ENCODE measurements around the gene DUSP19. TPM values are rescaled to one million over a fixed set of nuclear protein-coding genes. Genes with fewer than 3 reads are reported as not detected.

The DUSP19 gene
- total and polyA plus RNA-seq, 2 of the 8 experiments (the other 6 are each of a cell fraction or from before 2014, with no cell fraction given), result 0.73 to 2.3 TPM

GRCh38 chr2:183037074-183037552 is 41.4 kb upstream of the DUSP19 start:
- ChIA-PET POLR2A (ENCODE audit: partially characterized antibody) (interaction anchor here (0.7 to 1.6 kb wide), 6 partner anchors 8 to 15 kb away, joined by 3 to 7 read pairs (median 4); no protein-coding TSS in a partner anchor), CTCF (ENCODE audit: partially characterized antibody) (interaction anchor here (1.0 to 2.5 kb wide), 4 partner anchors 11 to 45 kb away, joined by 3 to 13 read pairs (median 4); no protein-coding TSS in a partner anchor)
- TF ChIP-seq MAFK (IDR thresholded peaks at IDR 0.05; ENCODE audit: low read depth, low read length), result no peak
- TF ChIP-seq TBP (IDR thresholded peaks at IDR 0.05; ENCODE audit: low read depth, low read length), result no peak; the same call in 1 of the 2 replicates
- TF ChIP-seq BACH1 (IDR thresholded peaks at IDR 0.05; ENCODE audit: low read length), result no peak
- TF ChIP-seq CHD1 (IDR thresholded peaks at IDR 0.05; ENCODE audit: low read depth, low read length), result peak; percentile 22; the same call in 1 of the 2 replicates
- Histone ChIP-seq H2AFZ (ENCODE audit: low read length) (no peak overlapping the region), H3K9ac (replicated peaks in 1 of 4; ENCODE audit: extremely low read depth in 1 of 4, low read depth in 3 of 4, low read length in 3 of 4) (peak overlapping the region; percentile 77 to 98 (median 85)), H2BK120ac (replicated peaks; ENCODE audit: low read depth, low read length) (no peak overlapping the region), H3K4me3 (ENCODE audit: extremely low read depth in 1 of 4, insufficient read depth in 2 of 4, low read depth in 3 of 4, low read length in 4 of 4) (peak overlapping the region; percentile 80 to 96 (median 90)), H3K4me1 (replicated peaks in 1 of 4; ENCODE audit: control insufficient read depth in 3 of 4, insufficient read depth in 4 of 4, low read length in 3 of 4) (peaks cover 0 to 3% (median 1%) of the 10 kb centered on the region in 4 experiments; a peak in 3 of 7 replicates), H2BK5ac (ENCODE audit: low read depth, low read length) (no peak overlapping the region), H3K79me1 (ENCODE audit: low read depth, low read length) (no peaks in the 10 kb centered on the region), H3K27ac (ENCODE audit: low read depth, low read length) (peak overlapping the region; percentile 79), H2BK15ac (ENCODE audit: low read length) (0 out of 2 replicates have a peak overlapping the region, but pooled peaks have one; percentile 61), H4K5ac (ENCODE audit: insufficient read length, low read depth, low read length) (peak overlapping the region; percentile 58), H2BK12ac (ENCODE audit: low read depth, low read length) (no peak overlapping the region), H4K20me1 (replicated peaks in 1 of 2; ENCODE audit: control insufficient read depth in 1 of 2, insufficient read depth in 2 of 2, low read length in 2 of 2) (peaks cover 0 to 8% of the 10 kb centered on the region in 2 experiments), H3K4ac (replicated peaks; ENCODE audit: insufficient read length, low read depth, low read length) (peak overlapping the region; percentile 87), H3K18ac (ENCODE audit: extremely low read depth, low read length) (0 out of 2 replicates have a peak overlapping the region, but pooled peaks have one; percentile 20), H3K23ac (ENCODE audit: insufficient read length) (no peak overlapping the region), H3K79me2 (ENCODE audit: control insufficient read depth in 1 of 2, insufficient read depth in 2 of 2, low read length in 2 of 2) (peaks cover 28 to 55% of the 10 kb centered on the region in 2 experiments), H3K56ac (replicated peaks; ENCODE audit: insufficient read length, low read depth, low read length) (peak overlapping the region; percentile 4), H2BK20ac (ENCODE audit: low read length) (no peak overlapping the region), H3K27me3 (replicated peaks in 1 of 4; ENCODE audit: control insufficient read depth in 3 of 4, extremely low read depth in 1 of 4, insufficient read depth in 3 of 4, low read length in 3 of 4) (no peaks in the 10 kb centered on the region), H3K9me3 (ENCODE audit: insufficient read depth in 2 of 2, low read depth in 1 of 2, low read length in 1 of 2) (no peaks in the 10 kb centered on the region), H3K14ac (ENCODE audit: insufficient read length) (no peak overlapping the region), H3K23me2 (ENCODE audit: low read depth, low read length) (peaks cover 6% of the 10 kb centered on the region; the same call in 1 of the 2 replicates), H3K36me3 (ENCODE audit: control insufficient read depth in 2 of 4, insufficient read depth in 4 of 4, low read length in 3 of 4) (no peaks in the 10 kb centered on the region), H2AK5ac (ENCODE audit: low read depth, low read length) (no peak overlapping the region), H3K4me2 (ENCODE audit: insufficient read depth in 1 of 2, low read depth in 2 of 2, low read length in 2 of 2) (peak overlapping the region; percentile 68 to 74), H4K8ac (ENCODE audit: extremely low read depth, insufficient read depth, low read length) (no peak overlapping the region), H4K91ac (replicated peaks; ENCODE audit: insufficient read length, low read length) (no peak overlapping the region)
- DNase-seq (ENCODE audit: low read depth in 1 of 2, low spot score in 2 of 2) (no peak), FAIRE-seq (no peak)
- 1% methylated on average over 4 of the region's 4 CpGs; no CpG with 5 or more reads in 1 of the 2 experiments for WGBS, 2 experiments (ENCODE audit: extremely low coverage in 1 of 2, insufficient coverage in 1 of 2, insufficient read length in 1 of 2, insufficient replicate concordance in 2 of 2, low coverage in 1 of 2, low lambda C conversion rate in 2 of 2, missing lambda C conversion rate in 1 of 2)
